ENCODE results near the gene ATXN7L1.

DNA sequence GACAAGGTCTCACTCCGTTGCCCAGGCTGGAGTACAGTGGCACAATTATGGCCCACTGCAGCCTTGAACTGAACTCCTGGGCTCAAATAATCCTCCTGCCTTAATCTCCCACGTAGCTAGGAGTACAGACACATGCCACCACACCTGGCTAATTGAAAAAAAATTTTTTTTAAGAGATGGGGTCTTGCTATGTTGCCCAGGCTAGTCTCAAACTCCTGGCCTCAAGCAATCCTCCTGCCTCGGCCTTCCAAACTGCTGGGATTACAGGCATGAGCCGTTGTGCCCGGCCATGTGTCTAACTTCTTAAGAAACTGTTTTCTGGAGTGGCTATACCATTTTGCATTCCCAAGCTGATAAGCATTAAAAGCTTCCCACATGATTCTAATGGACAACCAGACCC is 285.6 kb downstream of the ATXN7L1 start:
- TF ChIP-seq, protein P1, sequence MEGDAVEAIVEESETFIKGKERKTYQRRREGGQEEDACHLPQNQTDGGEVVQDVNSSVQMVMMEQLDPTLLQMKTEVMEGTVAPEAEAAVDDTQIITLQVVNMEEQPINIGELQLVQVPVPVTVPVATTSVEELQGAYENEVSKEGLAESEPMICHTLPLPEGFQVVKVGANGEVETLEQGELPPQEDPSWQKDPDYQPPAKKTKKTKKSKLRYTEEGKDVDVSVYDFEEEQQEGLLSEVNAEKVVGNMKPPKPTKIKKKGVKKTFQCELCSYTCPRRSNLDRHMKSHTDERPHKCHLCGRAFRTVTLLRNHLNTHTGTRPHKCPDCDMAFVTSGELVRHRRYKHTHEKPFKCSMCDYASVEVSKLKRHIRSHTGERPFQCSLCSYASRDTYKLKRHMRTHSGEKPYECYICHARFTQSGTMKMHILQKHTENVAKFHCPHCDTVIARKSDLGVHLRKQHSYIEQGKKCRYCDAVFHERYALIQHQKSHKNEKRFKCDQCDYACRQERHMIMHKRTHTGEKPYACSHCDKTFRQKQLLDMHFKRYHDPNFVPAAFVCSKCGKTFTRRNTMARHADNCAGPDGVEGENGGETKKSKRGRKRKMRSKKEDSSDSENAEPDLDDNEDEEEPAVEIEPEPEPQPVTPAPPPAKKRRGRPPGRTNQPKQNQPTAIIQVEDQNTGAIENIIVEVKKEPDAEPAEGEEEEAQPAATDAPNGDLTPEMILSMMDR (IDR thresholded peaks at IDR 0.05): no peak
- no peak for TF ChIP-seq POLR2A (IDR thresholded peaks at IDR 0.05)

Measured in Peyer's patch (tissue), 4 donors.